ENCODE data around the gene ZCCHC7.

- TF ChIP-seq CTCF (IDR thresholded peaks at IDR 0.05): no peak
- no peak for TF ChIP-seq POLR2A (IDR thresholded peaks at IDR 0.05)
- TF ChIP-seq EP300 (IDR thresholded peaks at IDR 0.05): no peak
Measured at GRCh38 chr9:37350486-37351190, 230.3 kb downstream of the ZCCHC7 start.
